Measurements from ENCODE around the gene NUP188. TPM values are rescaled to one million over a fixed set of nuclear protein-coding genes. Genes with fewer than 3 reads are reported as not detected.
"Not testable (repeated sequence)": the region's sequence is repeated elsewhere in the genome, so short reads cannot be mapped to it uniquely, and the experiment has no call there.

Gene NUP188
- total RNA-seq, 1 donor from 2014 or later: 44.0 TPM

DNA sequence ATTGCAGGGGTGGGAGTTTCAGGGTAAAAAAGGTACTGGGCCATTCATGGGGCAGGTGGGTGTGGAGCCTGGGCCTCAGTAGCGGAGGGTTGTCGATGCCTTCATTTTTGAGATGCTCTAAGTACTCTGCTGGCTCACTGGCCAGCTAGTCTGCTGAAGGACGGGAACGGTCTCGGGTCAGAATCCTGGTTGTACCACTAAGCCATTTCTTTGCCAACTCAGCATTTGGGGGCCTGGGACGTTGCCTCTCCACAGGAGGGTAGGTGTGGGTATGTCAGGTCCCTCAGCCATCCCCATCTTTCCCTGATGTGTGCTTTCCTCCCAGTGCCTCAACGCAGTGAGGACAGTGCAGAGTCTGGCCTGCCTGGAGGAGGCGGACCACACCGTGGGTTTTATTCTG lies 55.5 kb downstream of the NUP188 start:
- Mint-ChIP-seq H3K9me3 (ENCODE audit: unreplicated experiment) (no peaks in the 10 kb centered on the region), H3K27me3 (ENCODE audit: unreplicated experiment) (peaks cover 19% of the 10 kb centered on the region), H3K4me1 (ENCODE audit: unreplicated experiment) (no peaks in the 10 kb centered on the region), H3K4me3 (ENCODE audit: unreplicated experiment) (no peak overlapping the region), H3K36me3 (ENCODE audit: low read depth, unreplicated experiment) (peaks cover 44% of the 10 kb centered on the region), H3K27ac (ENCODE audit: unreplicated experiment) (no peak overlapping the region)
- TF ChIP-seq CTCF (IDR thresholded peaks at IDR 0.05; ENCODE audit: unreplicated experiment): no peak
- no peak for DNase-seq (ENCODE audit: low spot score)

DNA sequence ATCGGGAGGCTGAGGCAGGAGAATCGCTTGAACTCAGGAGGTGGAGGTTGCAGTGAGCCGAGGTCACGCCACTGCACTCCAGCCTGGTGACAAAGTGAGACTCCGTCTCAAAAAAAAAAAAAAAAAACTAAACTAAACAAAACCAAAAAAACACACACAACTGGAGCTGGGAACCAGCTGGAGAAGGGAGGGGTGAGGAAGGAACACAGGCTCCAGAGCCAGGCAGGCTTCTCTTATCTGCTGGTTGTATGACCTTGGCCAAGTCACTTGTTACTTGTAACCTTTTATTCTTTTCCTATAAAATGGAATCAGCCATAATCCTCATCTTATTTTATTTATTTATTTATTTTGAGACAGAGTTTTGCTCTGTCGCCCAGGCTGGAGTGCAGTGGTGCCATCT lies 56.7 kb downstream of the NUP188 start:
- peaks cover 44% of the 10 kb centered on the region for H3K36me3 Mint-ChIP-seq (ENCODE audit: low read depth, unreplicated experiment)
- H3K4me1 Mint-ChIP-seq (ENCODE audit: unreplicated experiment); H3K27ac Mint-ChIP-seq (ENCODE audit: unreplicated experiment): not testable (repeated sequence)

DNA sequence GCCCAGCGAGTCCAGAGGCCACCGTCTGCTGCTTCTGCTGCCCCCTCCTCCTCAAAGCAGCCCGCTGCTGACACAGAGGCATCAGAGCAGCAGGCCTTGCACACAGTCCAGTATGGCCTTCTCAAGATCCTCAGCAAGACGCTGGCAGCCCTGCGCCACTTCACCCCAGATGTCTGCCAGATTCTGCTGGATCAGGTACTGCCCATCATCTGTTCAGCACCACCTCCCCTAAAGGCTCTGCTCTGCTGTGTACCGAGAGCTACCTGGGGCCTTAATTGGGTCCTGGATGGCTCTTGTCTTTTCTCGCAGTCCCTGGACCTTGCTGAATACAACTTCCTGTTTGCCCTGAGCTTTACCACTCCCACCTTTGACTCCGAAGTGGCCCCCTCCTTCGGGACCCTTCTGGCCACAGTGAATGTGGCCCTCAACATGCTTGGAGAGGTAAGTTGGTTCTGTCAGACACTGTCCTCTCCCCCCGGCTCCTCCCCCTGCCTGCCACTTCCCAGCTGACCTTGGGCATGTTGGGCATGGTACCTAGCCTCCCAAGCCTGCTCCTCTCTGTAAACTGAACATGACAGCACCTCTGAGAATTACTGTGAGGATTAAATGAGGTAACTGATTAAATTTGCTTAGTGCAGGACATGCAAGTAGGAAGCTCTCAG lies 58.0 kb downstream of the NUP188 start:
- no peak for TF ChIP-seq CTCF (IDR thresholded peaks at IDR 0.05; ENCODE audit: unreplicated experiment)
- H3K27me3 Mint-ChIP-seq (ENCODE audit: unreplicated experiment): peaks cover 19% of the 10 kb centered on the region
- no peaks in the 10 kb centered on the region for H3K9me3 Mint-ChIP-seq (ENCODE audit: unreplicated experiment)
- peaks cover 36% of the 10 kb centered on the region for H3K36me3 Mint-ChIP-seq (ENCODE audit: low read depth, unreplicated experiment)
- no peaks in the 10 kb centered on the region for H3K4me1 Mint-ChIP-seq (ENCODE audit: unreplicated experiment)
- DNase-seq (ENCODE audit: low spot score): no peak
- peak overlapping the region; percentile 56 for H3K4me3 Mint-ChIP-seq (ENCODE audit: unreplicated experiment)
- peak overlapping the region; percentile 48 for H3K27ac Mint-ChIP-seq (ENCODE audit: unreplicated experiment)

More for the DNA sequence above, 56.7 kb downstream of the NUP188 start:
- H3K4me3 Mint-ChIP-seq (ENCODE audit: unreplicated experiment); H3K9me3 Mint-ChIP-seq (ENCODE audit: unreplicated experiment); DNase-seq (ENCODE audit: low spot score): not testable (repeated sequence)
- peaks cover 19% of the 10 kb centered on the region for H3K27me3 Mint-ChIP-seq (ENCODE audit: unreplicated experiment)

DNA sequence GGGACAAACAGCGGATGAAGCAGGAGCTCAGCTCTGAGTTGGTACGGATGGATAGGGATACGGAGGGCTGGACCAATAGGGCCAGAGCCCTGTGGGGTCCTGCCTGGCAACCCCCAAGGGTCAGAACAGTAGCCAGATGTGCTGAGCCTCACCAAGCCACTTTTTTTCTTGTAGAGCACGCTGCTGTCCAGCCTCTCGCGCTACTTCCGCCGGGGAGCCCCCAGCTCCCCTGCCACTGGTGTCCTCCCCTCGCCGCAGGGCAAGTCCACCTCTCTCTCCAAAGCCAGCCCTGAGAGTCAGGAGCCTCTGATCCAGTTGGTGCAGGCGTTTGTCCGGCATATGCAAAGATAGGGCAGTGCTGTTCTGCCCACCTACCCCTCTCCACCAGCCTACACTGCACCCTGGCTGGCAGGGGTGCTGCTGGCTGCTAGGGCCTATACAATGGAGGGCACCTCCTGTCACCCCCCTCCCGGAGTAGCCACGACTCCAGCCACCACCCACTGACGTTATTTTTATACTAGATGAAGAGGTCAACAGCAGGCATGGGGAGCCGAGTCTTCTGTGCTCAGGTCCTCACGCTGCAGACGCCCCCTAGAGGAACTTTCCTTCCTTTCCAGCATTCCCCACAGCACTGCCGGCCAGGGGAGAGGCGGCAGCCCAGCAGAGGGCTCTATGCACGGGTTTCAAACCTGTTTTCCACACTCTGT lies 59.0 kb downstream of the NUP188 start:
- Mint-ChIP-seq H3K27me3 (ENCODE audit: unreplicated experiment) (peaks cover 17% of the 10 kb centered on the region), H3K36me3 (ENCODE audit: low read depth, unreplicated experiment) (peaks cover 35% of the 10 kb centered on the region), H3K9me3 (ENCODE audit: unreplicated experiment) (no peaks in the 10 kb centered on the region), H3K4me3 (ENCODE audit: unreplicated experiment) (no peak overlapping the region), H3K4me1 (ENCODE audit: unreplicated experiment) (no peaks in the 10 kb centered on the region), H3K27ac (ENCODE audit: unreplicated experiment) (no peak overlapping the region)
- peak; percentile 65 for TF ChIP-seq CTCF (IDR thresholded peaks at IDR 0.05; ENCODE audit: unreplicated experiment)
- DNase-seq (ENCODE audit: low spot score): peak; percentile 77

- peaks cover 15% of the 10 kb centered on the region for H3K27me3 Mint-ChIP-seq (ENCODE audit: unreplicated experiment)
- no peak for TF ChIP-seq CTCF (IDR thresholded peaks at IDR 0.05; ENCODE audit: unreplicated experiment)
- H3K27ac Mint-ChIP-seq (ENCODE audit: unreplicated experiment): no peak overlapping the region
- DNase-seq (ENCODE audit: low spot score): no peak
- peaks cover 30% of the 10 kb centered on the region for H3K36me3 Mint-ChIP-seq (ENCODE audit: low read depth, unreplicated experiment)
- no peaks in the 10 kb centered on the region for H3K4me1 Mint-ChIP-seq (ENCODE audit: unreplicated experiment)
- H3K9me3 Mint-ChIP-seq (ENCODE audit: unreplicated experiment): no peaks in the 10 kb centered on the region
- H3K4me3 Mint-ChIP-seq (ENCODE audit: unreplicated experiment): peak overlapping the region; percentile 37
Observed at GRCh38 chr9:129007035-129007765, 59.7 kb downstream of the NUP188 start.
